Stomach (tissue), 9 donors: ENCODE results near the gene TEX261. TPM values are rescaled to one million over a fixed set of nuclear protein-coding genes. Genes with fewer than 3 reads are reported as not detected.
A peak's percentile ranks its signal among the peaks of the same experiment; 100 is the strongest.

Experiments used
- DNase-seq, 2 donors: peaks; one replicate each; pipeline versions ENCODE4 v3.0.0 to v3.0.0-alpha.2; 2013 to 2019
- H3K27ac ChIP-seq, 5 donors: fragments of 200-600 bp in 4 of 5; sonication (generic) in 4 of 5; one replicate each; pipeline ENCODE4 v1.5.1; 2013 to 2019; ENCODE audit warnings: mild to moderate bottlenecking in 1 of 5, moderate library complexity in 1 of 5
- H3K27me3 ChIP-seq, 3 donors: fragments of 200-600 bp; sonication (generic); one replicate each; pipeline ENCODE4 v1.5.1; 2017 to 2019; ENCODE audit warnings: mixed run types in 1 of 3
- H3K36me3 ChIP-seq, 4 donors: fragments of 200-600 bp; sonication (generic); 1 replicate in 3 of 4; 2 replicates in 1 of 4; pipeline ENCODE4 v1.5.1; 2016 to 2019
- H3K4me1 ChIP-seq, 4 donors: fragments of 200-600 bp; sonication (generic); one replicate each; pipeline ENCODE4 v1.5.1; 2016 to 2019
- H3K4me3 ChIP-seq, 4 donors: fragments of 200-600 bp; sonication (generic) in 3 of 4; one replicate each; pipeline ENCODE4 v1.5.1; 2016 to 2019; ENCODE audit warnings: mild to moderate bottlenecking in 1 of 4
- H3K9me3 ChIP-seq, 4 donors: fragments of 200-600 bp; sonication (generic); one replicate each; pipeline ENCODE4 v1.5.1; 2016 to 2019
- CTCF ChIP-seq, 7 experiments: fragments of 450-650 bp in 4 of 7; fragments of 200-600 bp in 3 of 7; sonication (generic) in 3 of 7; IDR thresholded peaks; one replicate each; pipeline ENCODE4 v1.5.1; 2016 to 2019; ENCODE audit warnings: antibody characterized with exemption in 7 of 7, control low read depth in 2 of 7, mild to moderate bottlenecking in 1 of 7
- EP300 ChIP-seq: sonication (generic); formaldehyde crosslinking; IDR thresholded peaks from one replicate; pipeline ENCODE4 v1.6.1; 2017; ENCODE audit warnings: antibody characterized with exemption
- POLR2A ChIP-seq, 4 donors: fragments of 450-650 bp; IDR thresholded peaks; one replicate each; pipeline ENCODE4 v1.6.1; 2016; ENCODE audit warnings: antibody characterized with exemption in 4 of 4, control low read depth in 2 of 4, mild to moderate bottlenecking in 1 of 4, moderate library complexity in 1 of 4
- POLR2AphosphoS5 ChIP-seq, 3 donors: sonication (generic); formaldehyde crosslinking; IDR thresholded peaks; one replicate each; pipeline ENCODE4 v1.6.1; 2016; ENCODE audit warnings: antibody characterized with exemption in 3 of 3
- WGBS, 5 donors: extraction: QIAGEN DNeasy Blood & Tissue Kit in 3 of 5; methylation state at CpG; one replicate each; pipeline versions ENCODE4 v1.1.5 to v1.1.7; 2013 to 2018; 5-methylcytosine and 5-hydroxymethylcytosine counted together
- intact Hi-C: fragments of 100-400 bp; cut with DNase I; formaldehyde crosslinking; loops from one replicate; pipeline ENCODE4 v1.15.1; 2023; ENCODE audit warnings: low total_unique reads
- polyA plus RNA-seq, 3 donors: library from polyadenylated mRNA; stranded (reverse); fragments of 200-250 nt; gene quantifications; one replicate each; pipeline ENCODE4 v1.2.3, GENCODE V29; 2013
- total RNA-seq, 5 donors: library from RNA; depleted of rRNA; stranded (reverse); fragments of >200 nt; gene quantifications; one replicate each; pipeline versions ENCODE4 v1.1.0 to v1.2.3, GENCODE V29; 2014 to 2016
- donor health status: healthy with polysubstance abuse.
- donor health status: Bipolar disorder and iron deficiency.
- donor health status: healthy.

TEX261 gene
- total and polyA plus RNA-seq, 8 donors, result 5.2 to 39.1 (median 17.5) TPM

- 84 to 100% (median 93%) methylated on average over 4 of the region's 4 CpGs for WGBS, 5 donors
- Histone ChIP-seq H3K4me1 (peaks cover 0 to 21% (median 12%) of the 10 kb centered on the region in 4 donors), H3K9me3 (no peaks in the 10 kb centered on the region), H3K4me3 (no peak overlapping the region), H3K36me3 (peaks cover 49 to 94% (median 75%) of the 10 kb centered on the region in 4 donors), H3K27me3 (no peaks in the 10 kb centered on the region), H3K27ac (no peak overlapping the region)
- DNase-seq, result no peak
- intact Hi-C loops, result no loop called here
- TF ChIP-seq EP300, result no peak
Observed at GRCh38 chr2:70986499-70987189, 8.0 kb downstream of the TEX261 start.

- no peaks in the 10 kb centered on the region for H3K9me3 ChIP-seq
- H3K36me3 ChIP-seq, result peaks cover 45 to 87% (median 70%) of the 10 kb centered on the region in 4 donors
- TF ChIP-seq POLR2AphosphoS5 (IDR thresholded peaks at IDR 0.05), result no peak
- TF ChIP-seq POLR2A (IDR thresholded peaks at IDR 0.05), result no peak
- TF ChIP-seq CTCF (IDR thresholded peaks at IDR 0.05), result no peak
- TF ChIP-seq EP300, result no peak
- no peaks in the 10 kb centered on the region for H3K27me3 ChIP-seq
- DNase-seq, result no peak
- no peak overlapping the region for H3K4me3 ChIP-seq
- no peak overlapping the region for H3K27ac ChIP-seq
- WGBS, 5 donors, result 94 to 100% (median 96%) methylated on average over 1 of the region's 1 CpG
- intact Hi-C loops, result no loop called here
- H3K4me1 ChIP-seq, result peaks cover 0 to 21% (median 12%) of the 10 kb centered on the region in 4 donors
Observed at GRCh38 chr2:70985956-70986355, 8.7 kb downstream of the TEX261 start.

- H3K27me3 ChIP-seq, result no peaks in the 10 kb centered on the region
- H3K9me3 ChIP-seq, result no peaks in the 10 kb centered on the region
- H3K4me1 ChIP-seq, result peaks cover 0 to 21% (median 12%) of the 10 kb centered on the region in 4 donors
- no peak for DNase-seq
- H3K36me3 ChIP-seq, result peaks cover 43 to 80% (median 63%) of the 10 kb centered on the region in 4 donors
- intact Hi-C loops, result no loop called here
- H3K27ac ChIP-seq, result peak overlapping the region in 1 of 5 donors; percentile 4
- WGBS, 5 donors, result 72 to 83% (median 80%) methylated on average over 5 of the region's 5 CpGs
- no peak for TF ChIP-seq EP300
- no peak for TF ChIP-seq POLR2A (IDR thresholded peaks at IDR 0.05)
- no peak for TF ChIP-seq POLR2AphosphoS5 (IDR thresholded peaks at IDR 0.05)
- no peak for TF ChIP-seq CTCF (IDR thresholded peaks at IDR 0.05)
- H3K4me3 ChIP-seq, result no peak overlapping the region
Observed at GRCh38 chr2:70985283-70985688, 9.4 kb downstream of the TEX261 start.

- DNase-seq, result peak; percentile 76 to 88
- intact Hi-C loops, result no loop called here
- H3K36me3 ChIP-seq, result peaks cover 39 to 74% (median 57%) of the 10 kb centered on the region in 4 donors
- peak in 5 of 7 experiments; percentile 54 to 81 (median 76) for TF ChIP-seq CTCF (IDR thresholded peaks at IDR 0.05)
- no peak for TF ChIP-seq EP300
- no peak for TF ChIP-seq POLR2A (IDR thresholded peaks at IDR 0.05)
- TF ChIP-seq POLR2AphosphoS5 (IDR thresholded peaks at IDR 0.05), result peak in 1 of 3 donors; percentile 37
- H3K4me3 ChIP-seq, result no peak overlapping the region
- no peaks in the 10 kb centered on the region for H3K9me3 ChIP-seq
- H3K27me3 ChIP-seq, result no peaks in the 10 kb centered on the region
- WGBS, 5 donors, result 29 to 56% (median 36%) methylated on average over 10 to 32 of the region's 32 CpGs
- H3K4me1 ChIP-seq, result peaks cover 0 to 21% (median 12%) of the 10 kb centered on the region in 4 donors
- H3K27ac ChIP-seq, result peak overlapping the region in 1 of 5 donors; percentile 4
Observed at GRCh38 chr2:70984576-70985282, 9.9 kb downstream of the TEX261 start.
